Measurements from ENCODE around the gene CBR1. TPM values are rescaled to one million over a fixed set of nuclear protein-coding genes. Genes with fewer than 3 reads are reported as not detected.
A peak's percentile ranks its signal among the peaks of the same experiment; 100 is the strongest.

CBR1 gene
- total RNA-seq = 10 to 100 TPM; 73.4 to 80.5 TPM
- long read RNA-seq, transcript CBR1-201 (3 exons, 1,293 nt) = major isoform, 170 of 172 reads
- long read RNA-seq, partial matches to known transcripts = 0 of 172 reads
- long read RNA-seq, other reads (novel, unspliced or antisense) = 2 of 172 reads

- intact Hi-C loops (cut with DNase I, micrococcal nuclease) = no loop called here
- peak; percentile 91 for ATAC-seq
Observed at GRCh38 chr21:36069713-36070583, at the start of gene CBR1. Gene CBR1, plus strand, starts transcription at chr21:36070024. Its CDS starts 92 bp downstream, at chr21:36070116.

GRCh38 chr21:36021251-36021837 is 48.5 kb upstream of the CBR1 start:
- intact Hi-C loops (cut with DNase I, micrococcal nuclease) = no loop called here
- ATAC-seq (no peak), DNase-seq (no peak)

More at GRCh38 chr21:36069713-36070583, at the start of gene CBR1:
- peak; percentile 94 to 98 for DNase-seq

- no peak for DNase-seq
- intact Hi-C loops (cut with DNase I, micrococcal nuclease) = no loop called here
- ATAC-seq = no peak
Observed at GRCh38 chr21:36022427-36023091, 47.3 kb upstream of the CBR1 start.

- ATAC-seq = no peak
- intact Hi-C loops (cut with DNase I, micrococcal nuclease) = no loop called here
- DNase-seq = no peak
Observed at GRCh38 chr21:36023092-36023480, 46.7 kb upstream of the CBR1 start.

GRCh38 chr21:36024782-36025181 is 45.0 kb upstream of the CBR1 start:
- DNase-seq (no peak), ATAC-seq (no peak)
- intact Hi-C loops (cut with DNase I, micrococcal nuclease) = no loop called here

GRCh38 chr21:36027347-36027746 is 42.5 kb upstream of the CBR1 start:
- ATAC-seq (no peak), DNase-seq (no peak)
- intact Hi-C loops (cut with DNase I, micrococcal nuclease) = no loop called here

GRCh38 chr21:36028127-36029069 is 41.4 kb upstream of the CBR1 start:
- intact Hi-C loops (cut with DNase I, micrococcal nuclease) = no loop called here
- DNase-seq (peak; percentile 48 to 70), ATAC-seq (peak; percentile 91)

GRCh38 chr21:36029309-36029708 is 40.5 kb upstream of the CBR1 start:
- no peak for ATAC-seq
- DNase-seq = no peak
- intact Hi-C loops (cut with DNase I, micrococcal nuclease) = no loop called here

- intact Hi-C loops (cut with DNase I, micrococcal nuclease) = no loop called here
- ATAC-seq = no peak
- DNase-seq = no peak
Observed at GRCh38 chr21:36030581-36031189, 39.1 kb upstream of the CBR1 start.

GRCh38 chr21:36032647-36033406 is 37.0 kb upstream of the CBR1 start:
- DNase-seq (no peak), ATAC-seq (no peak)
- intact Hi-C loops (cut with DNase I, micrococcal nuclease) = no loop called here

- ATAC-seq (no peak), DNase-seq (no peak)
- intact Hi-C loops (cut with DNase I, micrococcal nuclease) = no loop called here
Observed at GRCh38 chr21:36034211-36034913, 35.5 kb upstream of the CBR1 start.

GRCh38 chr21:36035381-36035791 is 34.4 kb upstream of the CBR1 start:
- intact Hi-C loops (cut with DNase I, micrococcal nuclease) = no loop called here
- DNase-seq = no peak
- peak; percentile 14 for ATAC-seq

GRCh38 chr21:36038701-36039497 is 30.9 kb upstream of the CBR1 start:
- DNase-seq = no peak
- ATAC-seq = no peak
- intact Hi-C loops (cut with DNase I, micrococcal nuclease) = no loop called here

- ATAC-seq = no peak
- intact Hi-C loops (cut with DNase I, micrococcal nuclease) = no loop called here
- no peak for DNase-seq
Observed at GRCh38 chr21:36039861-36040260, 30.0 kb upstream of the CBR1 start.

GRCh38 chr21:36040389-36040788 is 29.4 kb upstream of the CBR1 start:
- ATAC-seq = no peak
- intact Hi-C loops (cut with DNase I, micrococcal nuclease) = no loop called here
- DNase-seq = no peak

- DNase-seq (no peak), ATAC-seq (no peak)
- intact Hi-C loops (cut with DNase I, micrococcal nuclease) = no loop called here
Observed at GRCh38 chr21:36041910-36042309, 27.9 kb upstream of the CBR1 start.
